Spleen (tissue), 7 donors: ENCODE measurements around the gene PDGFD.

Experiments used
- CTCF ChIP-seq, 11 experiments: fragments of 200-600 bp in 7 of 11; fragments of 450-650 bp in 4 of 11; sonication (generic) in 4 of 11; IDR thresholded peaks in 8 of 11; conservative IDR thresholded peaks in 3 of 11; 1 replicate in 7 of 11; 2 replicates in 4 of 11; pipeline versions ENCODE4 v1.4.0 to v1.8.0; 2016 to 2021; ENCODE audit warnings: antibody characterized with exemption in 11 of 11, inconsistent platforms in 4 of 11, mild to moderate bottlenecking in 1 of 11
- POLR2A ChIP-seq, 3 donors: fragments of 450-650 bp; IDR thresholded peaks; one replicate each; pipeline ENCODE4 v1.5.1; 2017; ENCODE audit warnings: antibody characterized with exemption in 3 of 3, mild to moderate bottlenecking in 1 of 3
- donor health status: DM: no; HTN: no; CAD: no; lungs with moderate emphysema.
- donor health status: DM: no; HTN: no; CAD: no.
- donor health status: DM: no; HTN: no; CAD: no.

- no peak for TF ChIP-seq CTCF (IDR thresholded peaks at IDR 0.05 in 8 of 11, conservative IDR thresholded peaks at IDR 0.05 in 3 of 11)
- TF ChIP-seq POLR2A (IDR thresholded peaks at IDR 0.05), result no peak
Measured at GRCh38 chr11:104122011-104122635, 41.8 kb downstream of the PDGFD start.
